SJSA1 (cell line): Measurements from ENCODE around the gene NACC1. TPM values are rescaled to one million over a fixed set of nuclear protein-coding genes. Genes with fewer than 3 reads are reported as not detected.

Experiments
- DNase-seq, 2 experiments: peaks; one replicate each; pipeline ENCODE4 v3.0.0-alpha.2; 2015 to 2020; ENCODE audit warnings: low spot score in 2 of 2, low read depth in 1 of 2
- H3K27ac ChIP-seq: fragments of 250-450 bp; sonication (Bioruptor Pico); 2 replicates; pipeline ENCODE4 v1.5.1; 2020; ENCODE audit warnings: mild to moderate bottlenecking, moderate library complexity
- H3K27me3 ChIP-seq: fragments of 250-450 bp; sonication (Bioruptor Pico); replicated peaks from 2 replicates; pipeline ENCODE4 v1.5.1; 2020; ENCODE audit warnings: mild to moderate bottlenecking, moderate library complexity
- H3K36me3 ChIP-seq: fragments of 250-450 bp; sonication (Bioruptor Pico); 2 replicates; pipeline ENCODE4 v1.5.1; 2020; ENCODE audit warnings: mild to moderate bottlenecking
- H3K4me1 ChIP-seq: fragments of 250-450 bp; sonication (Bioruptor Pico); replicated peaks from 2 replicates; pipeline ENCODE4 v1.6.1; 2021; ENCODE audit warnings: mild to moderate bottlenecking
- H3K4me3 ChIP-seq: fragments of 250-450 bp; sonication (Bioruptor Pico); 2 replicates; pipeline ENCODE4 v1.5.1; 2020; ENCODE audit warnings: mild to moderate bottlenecking
- H3K9me3 ChIP-seq: fragments of 250-450 bp; sonication (Bioruptor Pico); replicated peaks from 2 replicates; pipeline ENCODE4 v1.5.1; 2020; ENCODE audit warnings: mild to moderate bottlenecking
- total RNA-seq: library from RNA; depleted of rRNA; stranded (reverse); fragments of >200 nt; shearing (Covaris generic); gene quantifications from 2 replicates; pipeline ENCODE4 v1.2.3, GENCODE V29; 2014; rRNA removed

Gene NACC1
- total RNA-seq, result 48.9 and 75.9 TPM in 2 replicates

GRCh38 chr19:13117772-13118423, at the start of gene NACC1:
NACC1 (plus strand) TSS chr19:13118264; CDS start chr19:13135208, 16,944 bp downstream.
- Histone ChIP-seq H3K36me3 (peaks cover 58% of the 10 kb centered on the region), H3K27ac (peak within 1 kb of the TSS; percentile 77), H3K4me3 (peak within 1 kb of the TSS; percentile 87), H3K27me3 (no peaks in the 10 kb centered on the region), H3K9me3 (no peaks in the 10 kb centered on the region), H3K4me1 (peaks cover 47% of the 10 kb centered on the region)
- peak; percentile 82 to 93 for DNase-seq

GRCh38 chr19:13069415-13070359, 48.4 kb upstream of the NACC1 start:
- Histone ChIP-seq H3K4me3 (no peak overlapping the region), H3K9me3 (no peaks in the 10 kb centered on the region), H3K27ac (no peak overlapping the region), H3K27me3 (no peaks in the 10 kb centered on the region), H3K36me3 (peaks cover 5% of the 10 kb centered on the region; the same call in 1 of the 2 replicates), H3K4me1 (no peaks in the 10 kb centered on the region)
- no peak for DNase-seq

- H3K27ac ChIP-seq, result no peak overlapping the region
- no peaks in the 10 kb centered on the region for H3K9me3 ChIP-seq
- H3K4me1 ChIP-seq, result no peaks in the 10 kb centered on the region
- no peak overlapping the region for H3K4me3 ChIP-seq
- DNase-seq, result no peak
- no peaks in the 10 kb centered on the region for H3K27me3 ChIP-seq
- H3K36me3 ChIP-seq, result peaks cover 5% of the 10 kb centered on the region
Observed at GRCh38 chr19:13070425-13071140, 47.5 kb upstream of the NACC1 start.

- H3K4me1 ChIP-seq, result no peaks in the 10 kb centered on the region
- no peaks in the 10 kb centered on the region for H3K9me3 ChIP-seq
- DNase-seq, result no peak
- H3K4me3 ChIP-seq, result no peak overlapping the region
- no peak overlapping the region for H3K27ac ChIP-seq
- H3K36me3 ChIP-seq, result peaks cover 12% of the 10 kb centered on the region
- H3K27me3 ChIP-seq, result no peaks in the 10 kb centered on the region
Observed at GRCh38 chr19:13071444-13072187, 46.4 kb upstream of the NACC1 start.

GRCh38 chr19:13072188-13072908, 45.7 kb upstream of the NACC1 start:
- Histone ChIP-seq H3K27me3 (no peaks in the 10 kb centered on the region), H3K4me1 (no peaks in the 10 kb centered on the region), H3K36me3 (peaks cover 14% of the 10 kb centered on the region), H3K9me3 (no peaks in the 10 kb centered on the region), H3K4me3 (no peak overlapping the region), H3K27ac (no peak overlapping the region)
- no peak for DNase-seq

GRCh38 chr19:13073263-13073662, 44.8 kb upstream of the NACC1 start:
- H3K27ac ChIP-seq, result no peak overlapping the region
- no peaks in the 10 kb centered on the region for H3K9me3 ChIP-seq
- no peak overlapping the region for H3K4me3 ChIP-seq
- peaks cover 19% of the 10 kb centered on the region for H3K36me3 ChIP-seq
- H3K4me1 ChIP-seq, result no peaks in the 10 kb centered on the region
- no peak for DNase-seq
- no peaks in the 10 kb centered on the region for H3K27me3 ChIP-seq

GRCh38 chr19:13074378-13074777, 43.7 kb upstream of the NACC1 start:
- H3K4me1 ChIP-seq, result peaks cover 6% of the 10 kb centered on the region
- no peak overlapping the region for H3K4me3 ChIP-seq
- H3K9me3 ChIP-seq, result no peaks in the 10 kb centered on the region
- H3K27me3 ChIP-seq, result no peaks in the 10 kb centered on the region
- DNase-seq, result no peak
- H3K36me3 ChIP-seq, result peaks cover 29% of the 10 kb centered on the region
- no peak overlapping the region for H3K27ac ChIP-seq

- H3K27ac ChIP-seq, result no peak overlapping the region
- no peak overlapping the region for H3K4me3 ChIP-seq
- no peaks in the 10 kb centered on the region for H3K9me3 ChIP-seq
- no peak for DNase-seq
- H3K27me3 ChIP-seq, result no peaks in the 10 kb centered on the region
- peaks cover 36% of the 10 kb centered on the region for H3K36me3 ChIP-seq
- H3K4me1 ChIP-seq, result peaks cover 18% of the 10 kb centered on the region
Observed at GRCh38 chr19:13076320-13076719, 41.7 kb upstream of the NACC1 start.

GRCh38 chr19:13076787-13077186, 41.3 kb upstream of the NACC1 start:
- Histone ChIP-seq H3K4me1 (peaks cover 18% of the 10 kb centered on the region), H3K27ac (no peak overlapping the region), H3K27me3 (no peaks in the 10 kb centered on the region), H3K9me3 (no peaks in the 10 kb centered on the region), H3K36me3 (peaks cover 39% of the 10 kb centered on the region), H3K4me3 (no peak overlapping the region)
- DNase-seq, result no peak

- peaks cover 18% of the 10 kb centered on the region for H3K4me1 ChIP-seq
- no peak for DNase-seq
- no peak overlapping the region for H3K27ac ChIP-seq
- no peak overlapping the region for H3K4me3 ChIP-seq
- no peaks in the 10 kb centered on the region for H3K9me3 ChIP-seq
- peaks cover 42% of the 10 kb centered on the region for H3K36me3 ChIP-seq
- no peaks in the 10 kb centered on the region for H3K27me3 ChIP-seq
Observed at GRCh38 chr19:13077240-13077639, 40.8 kb upstream of the NACC1 start.

GRCh38 chr19:13078381-13078780, 39.7 kb upstream of the NACC1 start:
- Histone ChIP-seq H3K27me3 (no peaks in the 10 kb centered on the region), H3K36me3 (peaks cover 49% of the 10 kb centered on the region), H3K4me3 (no peak overlapping the region), H3K9me3 (no peaks in the 10 kb centered on the region), H3K27ac (no peak overlapping the region), H3K4me1 (peaks cover 18% of the 10 kb centered on the region)
- DNase-seq, result no peak

- no peak for DNase-seq
- H3K36me3 ChIP-seq, result peaks cover 46% of the 10 kb centered on the region
- H3K27me3 ChIP-seq, result no peaks in the 10 kb centered on the region
- H3K9me3 ChIP-seq, result no peaks in the 10 kb centered on the region
- peaks cover 18% of the 10 kb centered on the region for H3K4me1 ChIP-seq
- H3K27ac ChIP-seq, result no peak overlapping the region
- H3K4me3 ChIP-seq, result no peak overlapping the region
Observed at GRCh38 chr19:13078897-13079541, 39.0 kb upstream of the NACC1 start.
